ENCODE results near the gene EXOC2. TPM values are rescaled to one million over a fixed set of nuclear protein-coding genes. Genes with fewer than 3 reads are reported as not detected.

Gene EXOC2
- total and polyA plus RNA-seq, 2 donors (not counting 3 experiments of a cell fraction or from before 2014, with no cell fraction given) = 18.2 to 30.8 TPM

DNA sequence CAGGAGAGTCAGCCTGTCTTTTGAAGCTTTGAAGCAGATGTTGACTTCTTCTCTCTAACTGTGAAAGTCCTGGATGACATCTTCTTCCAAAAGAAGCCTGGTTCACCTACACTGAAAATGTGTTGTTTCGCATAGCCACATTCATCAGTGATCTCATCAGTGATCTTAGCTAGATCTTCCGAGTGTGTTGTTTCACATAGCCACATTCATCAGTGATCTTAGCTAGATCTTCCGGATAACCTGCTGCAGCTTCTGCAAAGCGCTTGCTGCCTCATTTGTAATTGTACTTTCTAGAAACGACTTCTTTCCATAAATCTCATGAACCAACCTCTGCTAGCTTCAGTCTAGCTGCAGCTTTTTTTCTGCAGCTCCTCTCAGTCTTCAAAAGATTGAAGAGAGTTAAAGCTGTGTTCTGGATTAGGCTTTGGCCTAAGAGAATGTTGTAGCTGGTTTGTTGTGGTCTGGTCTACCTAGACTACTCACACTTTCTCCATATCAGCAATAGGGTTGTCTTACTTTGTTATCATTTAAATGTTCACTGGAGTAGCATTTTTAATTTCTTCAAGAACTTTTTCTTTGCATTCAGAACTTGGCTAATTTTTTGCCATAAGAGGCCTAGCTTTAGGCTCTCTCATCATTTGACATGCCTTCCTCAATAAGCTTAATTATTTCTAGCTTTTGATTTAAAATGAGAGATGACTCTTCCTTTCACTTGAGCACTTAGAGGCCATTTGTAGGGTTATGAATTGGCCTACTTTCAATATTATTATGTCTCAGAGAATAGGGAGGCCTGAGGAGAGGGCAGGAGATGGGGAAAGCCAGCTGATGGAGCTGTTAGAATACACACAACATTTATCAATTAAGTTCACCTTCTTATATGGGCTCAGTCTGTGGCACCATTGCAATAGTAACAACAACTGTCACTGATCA, 48.7 kb upstream of the EXOC2 start:
- Histone ChIP-seq H3K36me3 (ENCODE audit: control insufficient read depth in 2 of 2, extremely low read depth in 1 of 2, insufficient read depth in 2 of 2, low read length in 2 of 2) (no peaks in the 10 kb centered on the region), H2AFZ (ENCODE audit: low read depth, low read length) (no peak overlapping the region), H3K4me2 (ENCODE audit: insufficient read depth, low read length) (no peak overlapping the region), H3K4me3 (replicated peaks in 1 of 3; ENCODE audit: insufficient read depth in 1 of 3, low read depth in 1 of 3, low read length in 3 of 3) (no peak overlapping the region), H3K9me1 (replicated peaks; ENCODE audit: control insufficient read depth, extremely low read depth, insufficient read depth, low read length) (no peaks in the 10 kb centered on the region), H3K9ac (replicated peaks; ENCODE audit: extremely low read depth, insufficient read depth, low read length) (no peak overlapping the region), H3K79me2 (ENCODE audit: control insufficient read depth, insufficient read depth, low read length) (no peaks in the 10 kb centered on the region), H3K27me3 (ENCODE audit: control insufficient read depth in 2 of 2, insufficient read depth in 2 of 2, low read length in 2 of 2) (no peaks in the 10 kb centered on the region), H3K9me3 (replicated peaks; ENCODE audit: control insufficient read depth, insufficient read depth, low read length) (no peaks in the 10 kb centered on the region), H3K4me1 (ENCODE audit: control insufficient read depth, extremely low read depth, insufficient read depth, low read length) (no peaks in the 10 kb centered on the region), H4K20me1 (replicated peaks; ENCODE audit: control insufficient read depth, extremely low read depth, insufficient read depth, low read length) (no peaks in the 10 kb centered on the region), H3K27ac (ENCODE audit: insufficient read depth, low read depth, low read length) (no peak overlapping the region)
- no peak for DNase-seq (ENCODE audit: low read depth, low spot score)
- TF ChIP-seq JUN (IDR thresholded peaks at IDR 0.05; ENCODE audit: borderline replicate concordance, insufficient read depth, insufficient read length, low read depth) = no peak
- no peak for TF ChIP-seq GATA2 (IDR thresholded peaks at IDR 0.05; ENCODE audit: insufficient read depth, insufficient read length, low read depth, low read length)
- FAIRE-seq = no peak
- CTCF ChIA-PET = interaction anchor here (0.8 kb wide), 1 partner anchor 20 kb away, joined by 4 read pairs; no protein-coding TSS in a partner anchor
- dilution Hi-C loops (cut with MboI; ENCODE audit: extremely low pct_ligation_motif_present, low sequenced_read_pairs) = no loop called here
- intact Hi-C loops (cut with micrococcal nuclease) = no loop called here
- no TSS peak for BruUV-seq (replicated peaks)
- POLR2A ChIA-PET = no interaction called here

DNA sequence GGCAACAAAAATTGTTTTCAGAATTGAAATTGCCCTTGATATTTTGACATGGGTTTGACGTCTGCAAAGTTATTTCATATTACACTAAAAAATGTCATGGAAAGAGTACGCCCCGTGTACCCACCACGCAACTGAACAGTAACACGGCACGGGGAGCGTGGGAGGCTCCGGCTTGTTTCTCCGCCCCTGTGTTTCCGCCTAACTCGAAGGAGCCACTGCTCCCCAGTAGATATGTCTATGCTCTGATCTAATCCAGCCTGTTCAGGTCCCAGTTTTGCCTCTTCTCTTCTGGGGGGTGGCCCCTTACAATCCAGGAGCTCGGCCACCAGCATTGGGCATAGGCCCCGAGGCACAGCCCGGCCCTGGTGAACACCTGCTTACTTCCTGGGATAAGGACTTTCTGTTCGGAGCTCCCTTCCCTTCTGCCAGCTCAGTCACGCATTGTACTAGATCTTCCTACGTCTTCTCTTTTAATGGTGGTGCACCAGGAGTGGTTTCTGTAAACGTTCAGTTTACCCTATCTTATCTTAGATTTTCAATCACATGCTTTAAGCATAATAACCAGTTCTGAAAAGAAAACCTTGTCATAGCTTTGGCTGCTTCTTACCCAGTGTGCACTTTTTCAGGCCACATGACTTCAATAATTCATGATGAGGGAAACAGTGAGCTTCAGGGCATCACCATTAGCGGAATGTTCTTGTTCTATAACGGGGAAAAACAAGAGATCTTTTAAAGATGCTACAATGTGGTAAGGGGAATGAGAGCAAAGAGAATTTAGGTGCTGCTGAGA, 43.9 kb upstream of the EXOC2 start:
- intact Hi-C loops (cut with micrococcal nuclease) (no loop called here), dilution Hi-C loops (cut with MboI; ENCODE audit: extremely low pct_ligation_motif_present, low sequenced_read_pairs) (no loop called here)
- Histone ChIP-seq H2AFZ (ENCODE audit: low read depth, low read length) (no peak overlapping the region), H3K4me3 (replicated peaks in 1 of 3; ENCODE audit: insufficient read depth in 1 of 3, low read depth in 1 of 3, low read length in 3 of 3) (no peak overlapping the region), H3K36me3 (ENCODE audit: control insufficient read depth in 2 of 2, extremely low read depth in 1 of 2, insufficient read depth in 2 of 2, low read length in 2 of 2) (no peaks in the 10 kb centered on the region), H3K79me2 (ENCODE audit: control insufficient read depth, insufficient read depth, low read length) (no peaks in the 10 kb centered on the region), H4K20me1 (replicated peaks; ENCODE audit: control insufficient read depth, extremely low read depth, insufficient read depth, low read length) (no peaks in the 10 kb centered on the region), H3K27me3 (ENCODE audit: control insufficient read depth in 2 of 2, insufficient read depth in 2 of 2, low read length in 2 of 2) (no peaks in the 10 kb centered on the region), H3K4me2 (ENCODE audit: insufficient read depth, low read length) (no peak overlapping the region), H3K9me3 (replicated peaks; ENCODE audit: control insufficient read depth, insufficient read depth, low read length) (no peaks in the 10 kb centered on the region), H3K4me1 (ENCODE audit: control insufficient read depth, extremely low read depth, insufficient read depth, low read length) (no peaks in the 10 kb centered on the region), H3K9me1 (replicated peaks; ENCODE audit: control insufficient read depth, extremely low read depth, insufficient read depth, low read length) (no peaks in the 10 kb centered on the region), H3K9ac (replicated peaks; ENCODE audit: extremely low read depth, insufficient read depth, low read length) (no peak overlapping the region), H3K27ac (ENCODE audit: insufficient read depth, low read depth, low read length) (no peak overlapping the region)
- no TSS peak for BruUV-seq (replicated peaks)
- ChIA-PET POLR2A (no interaction called here), CTCF (interaction anchor here (1.1 to 2.7 kb wide), 3 partner anchors 8 to 15 kb away, joined by 3 to 14 read pairs (median 6); no protein-coding TSS in a partner anchor)
- FAIRE-seq = no peak
- no peak for DNase-seq (ENCODE audit: low read depth, low spot score)
- TF ChIP-seq POLR2AphosphoS5 (IDR thresholded peaks at IDR 0.05; ENCODE audit: insufficient read depth, low read depth, low read length) (no peak), EZH2 (IDR thresholded peaks at IDR 0.05; ENCODE audit: borderline replicate concordance, low read depth, low read length, severe bottlenecking) (no peak), JUN (IDR thresholded peaks at IDR 0.05; ENCODE audit: borderline replicate concordance, insufficient read depth, insufficient read length, low read depth) (no peak), FOS (IDR thresholded peaks at IDR 0.05; ENCODE audit: borderline replicate concordance, insufficient read depth, low read length) (no peak), MYC (IDR thresholded peaks at IDR 0.05; ENCODE audit: low read depth, low read length) (no peak), POLR2A (IDR thresholded peaks at IDR 0.05; ENCODE audit: low read depth, low read length) (no peak), GATA2 (IDR thresholded peaks at IDR 0.05; ENCODE audit: insufficient read depth, insufficient read length, low read depth, low read length) (no peak), CTCF (IDR thresholded peaks at IDR 0.05; ENCODE audit: extremely low read depth in 1 of 2, insufficient read depth in 1 of 2, low read depth in 1 of 2, low read length in 2 of 2) (no peak)
- TF ChIP-seq, protein P1, sequence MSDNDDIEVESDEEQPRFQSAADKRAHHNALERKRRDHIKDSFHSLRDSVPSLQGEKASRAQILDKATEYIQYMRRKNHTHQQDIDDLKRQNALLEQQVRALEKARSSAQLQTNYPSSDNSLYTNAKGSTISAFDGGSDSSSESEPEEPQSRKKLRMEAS (IDR thresholded peaks at IDR 0.05; ENCODE audit: insufficient read depth, insufficient read length) = no peak
